Cardiac fibroblast (primary cell): Measurements from ENCODE around the gene PPFIA1.

Experiments used
- DNase-seq, 2 donors: peaks; one replicate each; pipeline versions ENCODE4 v3.0.0 to v3.0.0-alpha.2; 2010; ENCODE audit warnings: low read depth in 2 of 2
- H3K4me3 ChIP-seq, 2 donors: replicated peaks in 1 of 2; 1 replicate in 1 of 2; 2 replicates in 1 of 2; pipeline ENCODE4 v1.5.1; 2011; ENCODE audit warnings: low read depth in 2 of 2, low read length in 2 of 2, mild to moderate bottlenecking in 2 of 2, moderate library complexity in 1 of 2
- CTCF ChIP-seq: IDR thresholded peaks from one replicate; pipeline ENCODE4 v1.5.1; 2011; ENCODE audit warnings: low read depth, mild to moderate bottlenecking, low read length, inconsistent platforms

PPFIA1 gene

GRCh38 chr11:70270104-70270876, at the start of gene PPFIA1:
TSS of gene PPFIA1 (plus strand) at chr11:70270690. CDS start at chr11:70272173, 1,483 bp downstream.
- TF ChIP-seq CTCF = no peak
- DNase-seq = peak; percentile 92 to 96
- H3K4me3 ChIP-seq = peak within 1 kb of the TSS; percentile 84 to 96

GRCh38 chr11:70220920-70221319, 49.6 kb upstream of the PPFIA1 start:
- no peak for TF ChIP-seq CTCF
- peak; percentile 23 to 48 for DNase-seq
- no peak overlapping the region for H3K4me3 ChIP-seq

GRCh38 chr11:70225681-70226177, 44.8 kb upstream of the PPFIA1 start:
- peak in 1 of 2 donors; percentile 67 for DNase-seq
- H3K4me3 ChIP-seq = no peak overlapping the region
- TF ChIP-seq CTCF = no peak

- no peak for DNase-seq
- H3K4me3 ChIP-seq = no peak overlapping the region
- no peak for TF ChIP-seq CTCF
Measured at GRCh38 chr11:70226183-70226582, 44.3 kb upstream of the PPFIA1 start.

- DNase-seq = peak in 1 of 2 donors; percentile 43
- no peak overlapping the region for H3K4me3 ChIP-seq
- peak; percentile 38 for TF ChIP-seq CTCF
Measured at GRCh38 chr11:70226967-70227366, 43.5 kb upstream of the PPFIA1 start.

- no peak overlapping the region for H3K4me3 ChIP-seq
- no peak for TF ChIP-seq CTCF
- no peak for DNase-seq
Measured at GRCh38 chr11:70229737-70230136, 40.8 kb upstream of the PPFIA1 start.
